GM19438 (cell line): ENCODE measurements around the gene FBXL19.
A peak's percentile ranks its signal among the peaks of the same experiment; 100 is the strongest.

Experiments used
- ATAC-seq: cut with Tn5 transposase; IDR thresholded peaks from one replicate; pipeline ENCODE4 v1.9.1; 2021; ENCODE audit warnings: low read depth; ENCODE audit not compliant: unreplicated experiment

The FBXL19 gene

DNA sequence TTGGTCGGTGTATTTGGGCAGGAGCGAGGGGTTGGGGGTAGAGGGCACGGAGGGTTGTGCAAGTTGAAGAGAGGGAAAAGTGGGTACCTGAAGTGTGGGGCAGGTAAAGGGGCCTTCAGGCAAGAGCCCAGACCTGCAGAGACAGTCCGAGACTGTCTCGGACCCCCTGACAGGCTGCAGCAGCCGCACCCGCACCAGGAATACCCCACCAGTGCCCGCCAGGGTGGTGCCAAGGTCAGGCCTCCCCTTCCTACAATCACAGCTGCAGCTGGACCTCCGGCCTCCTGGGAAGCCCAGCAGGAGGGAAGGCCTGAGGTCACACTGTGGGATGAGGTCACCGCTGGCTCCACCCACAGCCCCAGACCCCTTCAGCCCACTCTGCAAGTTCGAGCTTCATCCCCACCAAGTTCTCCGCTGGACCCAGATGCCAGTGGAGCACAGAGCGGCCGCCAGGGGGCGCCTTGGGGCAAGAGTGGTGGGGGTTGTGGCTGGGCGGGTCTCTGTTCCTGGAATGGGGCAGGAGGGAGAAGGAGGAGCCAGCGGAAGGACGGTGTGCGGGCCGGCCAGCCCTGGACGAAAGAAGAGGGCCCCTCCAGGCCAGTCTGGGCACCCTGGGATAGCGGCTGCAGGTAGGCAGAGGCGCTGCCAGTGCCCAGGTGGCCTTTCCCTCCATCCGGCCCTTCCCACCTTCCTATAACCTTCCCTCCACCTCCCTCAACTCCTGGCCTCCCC lies 61.5 kb downstream of the FBXL19 start, which contains the start of gene HSD3B7:
TSS of gene HSD3B7 (plus strand) at position 539 of the 732 bp plus-strand sequence. CDS start 452 bp downstream, outside the sequence.
- ATAC-seq: peak; percentile 59

GRCh38 chr16:30985401-30986128 lies 62.2 kb downstream of the FBXL19 start:
- ATAC-seq: no peak

DNA sequence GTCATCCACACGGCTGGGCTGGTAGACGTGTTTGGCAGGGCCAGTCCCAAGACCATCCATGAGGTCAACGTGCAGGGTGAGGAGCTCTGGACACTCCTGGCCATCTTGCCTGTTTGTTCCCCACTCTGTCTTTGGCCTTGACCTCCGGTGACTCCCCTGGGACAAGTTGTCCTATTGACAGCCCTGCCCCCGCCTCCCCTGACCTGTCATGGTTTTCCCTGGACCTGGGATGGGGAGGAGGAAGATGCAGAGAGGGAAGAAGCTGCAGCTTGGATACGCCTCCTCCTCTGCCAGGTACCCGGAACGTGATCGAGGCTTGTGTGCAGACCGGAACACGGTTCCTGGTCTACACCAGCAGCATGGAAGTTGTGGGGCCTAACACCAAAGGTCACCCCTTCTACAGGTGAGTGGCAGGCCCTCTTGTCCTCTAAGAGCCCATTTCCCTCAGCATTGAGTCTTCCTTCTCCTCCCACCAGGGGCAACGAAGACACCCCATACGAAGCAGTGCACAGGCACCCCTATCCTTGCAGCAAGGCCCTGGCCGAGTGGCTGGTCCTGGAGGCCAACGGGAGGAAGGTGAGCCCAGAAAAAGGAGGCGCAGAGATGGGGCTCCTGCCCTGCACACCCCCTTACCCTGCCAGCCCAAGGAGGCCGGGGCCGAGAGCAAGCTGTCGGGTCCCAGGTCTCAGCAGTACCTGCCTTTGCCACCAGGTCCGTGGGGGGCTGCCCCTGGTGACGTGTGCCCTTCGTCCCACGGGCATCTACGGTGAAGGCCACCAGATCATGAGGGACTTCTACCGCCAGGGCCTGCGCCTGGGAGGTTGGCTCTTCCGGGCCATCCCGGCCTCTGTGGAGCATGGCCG lies 63.0 kb downstream of the FBXL19 start:
- ATAC-seq: no peak

DNA sequence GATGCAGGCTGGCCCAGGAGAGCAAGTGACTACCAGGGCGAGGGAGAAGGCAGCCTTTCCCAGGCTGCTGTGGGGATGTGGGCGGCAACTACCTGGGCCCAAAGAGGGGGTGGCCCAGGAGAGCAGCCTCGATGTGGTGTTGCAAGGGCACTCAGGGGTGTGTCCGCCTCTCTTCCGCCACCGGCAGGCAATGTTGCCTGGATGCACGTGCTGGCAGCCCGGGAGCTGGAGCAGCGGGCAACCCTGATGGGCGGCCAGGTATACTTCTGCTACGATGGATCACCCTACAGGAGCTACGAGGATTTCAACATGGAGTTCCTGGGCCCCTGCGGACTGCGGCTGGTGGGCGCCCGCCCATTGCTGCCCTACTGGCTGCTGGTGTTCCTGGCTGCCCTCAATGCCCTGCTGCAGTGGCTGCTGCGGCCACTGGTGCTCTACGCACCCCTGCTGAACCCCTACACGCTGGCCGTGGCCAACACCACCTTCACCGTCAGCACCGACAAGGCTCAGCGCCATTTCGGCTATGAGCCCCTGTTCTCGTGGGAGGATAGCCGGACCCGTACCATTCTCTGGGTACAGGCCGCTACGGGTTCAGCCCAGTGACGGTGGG lies 64.3 kb downstream of the FBXL19 start:
- ATAC-seq: no peak

GRCh38 chr16:30989469-30990047 lies 66.2 kb downstream of the FBXL19 start:
- no peak for ATAC-seq

GRCh38 chr16:30990105-30990504 lies 66.7 kb downstream of the FBXL19 start:
- no peak for ATAC-seq

GRCh38 chr16:30991052-30991451 lies 67.7 kb downstream of the FBXL19 start:
- no peak for ATAC-seq

DNA sequence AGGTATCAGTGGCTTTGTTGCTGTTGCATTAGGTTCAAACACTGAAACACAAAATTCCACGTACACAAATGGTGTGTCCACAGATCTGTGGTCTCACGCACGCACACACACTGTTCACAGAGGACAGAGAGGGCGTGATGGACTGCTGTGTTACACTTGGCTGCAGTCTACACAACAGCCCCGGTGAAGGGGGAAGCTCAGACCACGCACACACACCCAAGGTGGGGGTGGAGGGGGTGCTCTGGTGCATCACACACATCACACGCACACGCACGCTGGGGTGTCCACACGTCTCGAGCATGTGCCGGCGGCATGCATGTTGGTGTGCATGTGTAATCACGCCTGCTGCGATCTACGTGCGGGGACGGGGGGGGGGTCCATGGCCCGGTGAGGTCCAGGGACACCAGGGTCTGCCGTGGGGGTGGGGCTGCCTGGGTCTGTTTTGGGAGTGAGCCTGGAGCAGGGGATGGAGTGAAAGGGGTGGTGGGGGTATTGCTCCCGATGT lies 69.0 kb downstream of the FBXL19 start:
- no peak for ATAC-seq

GRCh38 chr16:30992931-30993816 lies 69.8 kb downstream of the FBXL19 start:
- ATAC-seq: no peak

- no peak for ATAC-seq
Observed at GRCh38 chr16:30995927-30996323, 72.6 kb downstream of the FBXL19 start.

DNA sequence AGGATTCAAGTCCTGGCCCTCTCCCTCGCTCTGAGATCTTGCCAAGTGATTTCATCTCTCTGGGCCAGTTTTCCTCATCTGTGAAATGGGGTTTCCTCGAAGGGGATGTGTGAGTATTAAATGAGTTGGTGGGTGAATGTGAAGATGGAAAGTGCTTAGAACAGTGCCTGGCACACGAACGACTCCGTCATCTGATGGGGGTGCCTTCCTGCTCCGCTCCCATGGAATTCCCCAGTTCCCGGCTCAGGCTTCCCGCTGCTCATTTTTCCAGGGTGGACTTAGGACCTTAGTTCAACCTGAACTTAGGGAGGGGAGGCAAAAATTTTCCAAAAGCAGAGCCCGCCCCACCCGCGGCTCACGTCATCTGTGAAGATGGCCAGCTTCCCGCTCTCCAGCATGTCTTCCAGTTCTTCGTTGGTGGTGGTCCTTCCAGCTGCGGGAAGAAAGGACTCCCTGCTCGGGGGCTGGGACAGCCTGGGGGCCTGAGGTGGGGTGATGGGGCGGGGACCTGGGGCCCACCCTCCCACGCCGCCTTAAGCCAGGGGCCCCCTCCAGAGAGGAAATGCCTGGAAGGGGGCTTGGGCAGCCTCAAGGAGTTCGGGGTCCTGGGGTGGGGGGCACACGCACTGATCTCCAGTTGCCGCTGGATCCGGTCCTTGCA lies 73.1 kb downstream of the FBXL19 start:
- no peak for ATAC-seq

- ATAC-seq: peak; percentile 81
Observed at GRCh38 chr16:30996985-30997724, 73.8 kb downstream of the FBXL19 start.

GRCh38 chr16:30997725-30998711 lies 74.6 kb downstream of the FBXL19 start:
- no peak for ATAC-seq
